Esophagus (tissue), 2 donors: ENCODE measurements around the gene RPL34. TPM values are rescaled to one million over a fixed set of nuclear protein-coding genes. Genes with fewer than 3 reads are reported as not detected.
"Not testable (repeated sequence)": the region's sequence is repeated elsewhere in the genome, so short reads cannot be mapped to it uniquely, and the experiment has no call there.

Experiments used
- H3K27ac ChIP-seq, 2 donors: one replicate each; pipeline ENCODE4 v1.5.1; 2013; ENCODE audit warnings: low read depth in 2 of 2, mild to moderate bottlenecking in 2 of 2, inconsistent platforms in 1 of 2, low read length in 1 of 2, moderate library complexity in 1 of 2
- H3K27me3 ChIP-seq, 2 donors: one replicate each; pipeline ENCODE4 v1.6.1; 2013; ENCODE audit warnings: low read length in 2 of 2, control low read depth in 1 of 2, mild to moderate bottlenecking in 1 of 2; ENCODE audit not compliant: insufficient read depth in 2 of 2, control insufficient read depth in 1 of 2
- H3K36me3 ChIP-seq, 2 donors: one replicate each; pipeline ENCODE4 v1.6.1; 2013; ENCODE audit warnings: low read length in 1 of 2; ENCODE audit not compliant: control insufficient read depth in 2 of 2, insufficient read depth in 2 of 2
- H3K4me1 ChIP-seq, 2 donors: one replicate each; pipeline ENCODE4 v1.6.1; 2013; ENCODE audit warnings: low read length in 1 of 2; ENCODE audit not compliant: control insufficient read depth in 2 of 2, insufficient read depth in 2 of 2
- H3K4me3 ChIP-seq, 2 donors: one replicate each; pipeline ENCODE4 v1.5.1; 2013; ENCODE audit warnings: low read length in 2 of 2, mild to moderate bottlenecking in 2 of 2, low read depth in 1 of 2, moderate library complexity in 1 of 2
- H3K9me3 ChIP-seq, 2 donors: one replicate each; pipeline ENCODE4 v1.6.1; 2013; ENCODE audit warnings: mild to moderate bottlenecking in 2 of 2, low read depth in 1 of 2, low read length in 1 of 2, moderate library complexity in 1 of 2; ENCODE audit not compliant: control insufficient read depth in 2 of 2, insufficient read depth in 1 of 2
- WGBS, 2 donors: extraction: QIAGEN DNeasy Blood & Tissue Kit; methylation state at CpG; one replicate each; pipeline ENCODE4 v1.1.7; 2013; 5-methylcytosine and 5-hydroxymethylcytosine counted together
- polyA plus RNA-seq, 2 donors: library from polyadenylated mRNA; stranded (reverse); fragments of 200-250 nt; gene quantifications; one replicate each; pipeline ENCODE4 v1.2.3, GENCODE V29; 2013
- donor health status: healthy with polysubstance abuse.
- donor health status: Bipolar disorder and iron deficiency.

Gene RPL34
- polyA plus RNA-seq: 1,000 to 10,000 TPM; 3,346 to 3,753 TPM

GRCh38 chr4:108620101-108620932, at the start of gene RPL34:
Gene RPL34 (plus strand): TSS chr4:108620576. CDS start chr4:108621960, 1,384 bp downstream.
- H3K4me3 ChIP-seq: peak within 1 kb of the TSS; percentile 75 to 98
- peak within 1 kb of the TSS; percentile 83 to 96 for H3K27ac ChIP-seq
- no peaks in the 10 kb centered on the region for H3K27me3 ChIP-seq
- peaks cover 7 to 9% of the 10 kb centered on the region in 2 donors for H3K36me3 ChIP-seq
- no peaks in the 10 kb centered on the region for H3K9me3 ChIP-seq
- 0% methylated on average over 32 of the region's 32 CpGs for WGBS, 2 donors
- H3K4me1 ChIP-seq: no peaks in the 10 kb centered on the region

- no peak overlapping the region for H3K27ac ChIP-seq
- H3K27me3 ChIP-seq: no peaks in the 10 kb centered on the region
- no peaks in the 10 kb centered on the region for H3K4me1 ChIP-seq
- H3K4me3 ChIP-seq: no peak overlapping the region
- no peaks in the 10 kb centered on the region for H3K36me3 ChIP-seq
- no peaks in the 10 kb centered on the region for H3K9me3 ChIP-seq
- 62 to 70% methylated on average over 4 of the region's 4 CpGs for WGBS, 2 donors
These were observed 49.3 kb upstream of the RPL34 start for GRCh38 chr4:108570993-108571569.

GRCh38 chr4:108574402-108574801, 46.0 kb upstream of the RPL34 start:
- no peak overlapping the region for H3K4me3 ChIP-seq
- H3K27ac ChIP-seq: no peak overlapping the region
- no peaks in the 10 kb centered on the region for H3K9me3 ChIP-seq
- no peaks in the 10 kb centered on the region for H3K36me3 ChIP-seq
- H3K27me3 ChIP-seq: no peaks in the 10 kb centered on the region
- no peaks in the 10 kb centered on the region for H3K4me1 ChIP-seq
- WGBS, 2 donors: 78 to 81% methylated on average over 3 of the region's 3 CpGs

- WGBS, 2 donors: 70% methylated on average over 6 of the region's 6 CpGs
- H3K4me3 ChIP-seq: no peak overlapping the region
- no peak overlapping the region for H3K27ac ChIP-seq
- H3K27me3 ChIP-seq: no peaks in the 10 kb centered on the region
- H3K36me3 ChIP-seq: no peaks in the 10 kb centered on the region
- no peaks in the 10 kb centered on the region for H3K9me3 ChIP-seq
- no peaks in the 10 kb centered on the region for H3K4me1 ChIP-seq
These were observed 39.3 kb upstream of the RPL34 start for GRCh38 chr4:108581083-108581482.

GRCh38 chr4:108586778-108587177, 33.6 kb upstream of the RPL34 start:
- Histone ChIP-seq H3K27ac (no peak overlapping the region), H3K27me3 (no peaks in the 10 kb centered on the region), H3K4me1 (no peaks in the 10 kb centered on the region), H3K9me3 (no peaks in the 10 kb centered on the region), H3K4me3 (no peak overlapping the region), H3K36me3 (no peaks in the 10 kb centered on the region)
- 76 to 77% methylated on average over 3 of the region's 3 CpGs for WGBS, 2 donors

- Histone ChIP-seq H3K4me1 (no peaks in the 10 kb centered on the region), H3K27me3 (no peaks in the 10 kb centered on the region), H3K9me3 (no peaks in the 10 kb centered on the region), H3K4me3 (no peak overlapping the region), H3K36me3 (no peaks in the 10 kb centered on the region), H3K27ac (no peak overlapping the region)
- 88 to 93% methylated on average over 1 of the region's 1 CpG for WGBS, 2 donors
These were observed 31.5 kb upstream of the RPL34 start for GRCh38 chr4:108588878-108589277.

GRCh38 chr4:108589961-108590360, 30.4 kb upstream of the RPL34 start:
- Histone ChIP-seq H3K27ac (no peak overlapping the region), H3K9me3 (no peaks in the 10 kb centered on the region), H3K4me1 (no peaks in the 10 kb centered on the region), H3K36me3 (no peaks in the 10 kb centered on the region), H3K27me3 (no peaks in the 10 kb centered on the region), H3K4me3 (no peak overlapping the region)
- 50 to 71% methylated on average over 2 of the region's 2 CpGs for WGBS, 2 donors

- no peaks in the 10 kb centered on the region for H3K4me1 ChIP-seq
- no peaks in the 10 kb centered on the region for H3K27me3 ChIP-seq
- WGBS, 2 donors: 80 to 81% methylated on average over 1 of the region's 1 CpG
- no peak overlapping the region for H3K27ac ChIP-seq
- no peaks in the 10 kb centered on the region for H3K36me3 ChIP-seq
- H3K4me3 ChIP-seq: no peak overlapping the region
- no peaks in the 10 kb centered on the region for H3K9me3 ChIP-seq
These were observed 29.6 kb upstream of the RPL34 start for GRCh38 chr4:108590776-108591175.

GRCh38 chr4:108592674-108592986, 27.7 kb upstream of the RPL34 start:
- Histone ChIP-seq H3K27ac (no peak overlapping the region), H3K4me1 (no peaks in the 10 kb centered on the region), H3K27me3 (no peaks in the 10 kb centered on the region), H3K4me3 (no peak overlapping the region), H3K9me3 (no peaks in the 10 kb centered on the region), H3K36me3 (no peaks in the 10 kb centered on the region)
- WGBS, 2 donors: 72 to 78% methylated on average over 2 of the region's 2 CpGs

- not testable (repeated sequence) for H3K27me3 ChIP-seq, H3K4me1 ChIP-seq, H3K4me3 ChIP-seq, H3K36me3 ChIP-seq, H3K27ac ChIP-seq, H3K9me3 ChIP-seq
- WGBS, 2 donors: 96 to 98% methylated on average over 21 of the region's 21 CpGs
These were observed 26.1 kb upstream of the RPL34 start for GRCh38 chr4:108594296-108594695.
